IPS DF 6.9 (cell line): ENCODE data around the gene KDM5B.

Source experiments
- DNase-seq: peaks from one replicate; pipeline ENCODE4 v3.0.0-alpha.2; 2013; ENCODE audit warnings: low read depth, low spot score
- H3K27ac ChIP-seq: one replicate; pipeline ENCODE4 v1.5.1; 2013; ENCODE audit warnings: low read length, control low read depth
- H3K27me3 ChIP-seq: 2 replicates; pipeline ENCODE4 v1.6.1; 2013; ENCODE audit warnings: mild to moderate bottlenecking, low read length; ENCODE audit not compliant: control insufficient read depth, insufficient read depth
- H3K36me3 ChIP-seq: 2 replicates; pipeline ENCODE4 v1.6.1; 2013; ENCODE audit warnings: low read length; ENCODE audit not compliant: control insufficient read depth, insufficient read depth
- H3K4me1 ChIP-seq: 2 replicates; pipeline ENCODE4 v1.6.1; 2013; ENCODE audit warnings: low read length; ENCODE audit not compliant: control insufficient read depth, insufficient read depth
- H3K4me3 ChIP-seq: 2 replicates; pipeline ENCODE4 v1.5.1; 2013; ENCODE audit warnings: mild to moderate bottlenecking, low read length
- H3K9me3 ChIP-seq: 2 replicates; pipeline ENCODE4 v1.6.1; 2013; ENCODE audit warnings: low read length, inconsistent platforms; ENCODE audit not compliant: control insufficient read depth, insufficient read depth
- WGBS: extraction: QIAGEN DNeasy Blood & Tissue Kit; methylation state at CpG from one replicate; pipeline ENCODE4 v1.1.7; 2013; ENCODE audit warnings: mixed read lengths, missing lambda C conversion rate; ENCODE audit not compliant: insufficient read length, insufficient coverage; 5-methylcytosine and 5-hydroxymethylcytosine counted together

Gene KDM5B

GRCh38 chr1:202702088-202702487 is 106.1 kb downstream of the KDM5B start:
- Histone ChIP-seq H3K36me3 (no peaks in the 10 kb centered on the region), H3K9me3 (no peaks in the 10 kb centered on the region), H3K4me1 (no peaks in the 10 kb centered on the region), H3K27ac (no peak overlapping the region), H3K27me3 (no peaks in the 10 kb centered on the region), H3K4me3 (no peak overlapping the region)
- WGBS, result no CpG with 5 or more reads among the region's 5 CpGs
- DNase-seq, result no peak

GRCh38 chr1:202701200-202701599 is 107.0 kb downstream of the KDM5B start:
- Histone ChIP-seq H3K27me3 (no peaks in the 10 kb centered on the region), H3K4me1 (no peaks in the 10 kb centered on the region), H3K4me3 (no peak overlapping the region), H3K27ac (no peak overlapping the region), H3K36me3 (no peaks in the 10 kb centered on the region), H3K9me3 (no peaks in the 10 kb centered on the region)
- WGBS, result no CpG with 5 or more reads among the region's 3 CpGs
- no peak for DNase-seq

GRCh38 chr1:202700061-202700460 is 108.2 kb downstream of the KDM5B start:
- H3K36me3 ChIP-seq, result no peaks in the 10 kb centered on the region
- DNase-seq, result no peak
- no CpG with 5 or more reads among the region's 5 CpGs for WGBS
- no peaks in the 10 kb centered on the region for H3K27me3 ChIP-seq
- no peak overlapping the region for H3K4me3 ChIP-seq
- no peaks in the 10 kb centered on the region for H3K4me1 ChIP-seq
- H3K9me3 ChIP-seq, result no peaks in the 10 kb centered on the region
- H3K27ac ChIP-seq, result no peak overlapping the region

GRCh38 chr1:202698276-202698675 is 109.9 kb downstream of the KDM5B start:
- no peak for DNase-seq
- no peaks in the 10 kb centered on the region for H3K27me3 ChIP-seq

GRCh38 chr1:202697038-202697437 is 111.2 kb downstream of the KDM5B start:
- Histone ChIP-seq H3K27ac (no peak overlapping the region), H3K36me3 (no peaks in the 10 kb centered on the region), H3K4me1 (no peaks in the 10 kb centered on the region), H3K4me3 (no peak overlapping the region), H3K9me3 (no peaks in the 10 kb centered on the region), H3K27me3 (no peaks in the 10 kb centered on the region)
- no CpG with 5 or more reads among the region's 6 CpGs for WGBS
- no peak for DNase-seq

More at GRCh38 chr1:202698276-202698675, 109.9 kb downstream of the KDM5B start:
- Histone ChIP-seq H3K4me1 (no peaks in the 10 kb centered on the region), H3K9me3 (no peaks in the 10 kb centered on the region), H3K4me3 (no peak overlapping the region), H3K36me3 (no peaks in the 10 kb centered on the region), H3K27ac (no peak overlapping the region)
- WGBS, result no CpG with 5 or more reads among the region's 8 CpGs

GRCh38 chr1:202694314-202694713 is 113.9 kb downstream of the KDM5B start:
- DNase-seq, result no peak
- WGBS, result 100% methylated on average over 1 of the region's 5 CpGs
- H3K4me1 ChIP-seq, result no peaks in the 10 kb centered on the region
- no peaks in the 10 kb centered on the region for H3K27me3 ChIP-seq
- H3K9me3 ChIP-seq, result no peaks in the 10 kb centered on the region
- no peak overlapping the region for H3K27ac ChIP-seq
- H3K4me3 ChIP-seq, result no peak overlapping the region
- H3K36me3 ChIP-seq, result no peaks in the 10 kb centered on the region

GRCh38 chr1:202692959-202693555 is 115.2 kb downstream of the KDM5B start:
- Histone ChIP-seq H3K9me3 (no peaks in the 10 kb centered on the region), H3K4me1 (no peaks in the 10 kb centered on the region), H3K36me3 (no peaks in the 10 kb centered on the region), H3K4me3 (no peak overlapping the region), H3K27ac (no peak overlapping the region), H3K27me3 (no peaks in the 10 kb centered on the region)
- no CpG with 5 or more reads among the region's 3 CpGs for WGBS
- DNase-seq, result peak; percentile 83

GRCh38 chr1:202691816-202692215 is 116.4 kb downstream of the KDM5B start:
- WGBS, result no CpG with 5 or more reads among the region's 2 CpGs
- Histone ChIP-seq H3K9me3 (no peaks in the 10 kb centered on the region), H3K36me3 (no peaks in the 10 kb centered on the region), H3K27ac (no peak overlapping the region), H3K4me3 (no peak overlapping the region), H3K4me1 (no peaks in the 10 kb centered on the region), H3K27me3 (no peaks in the 10 kb centered on the region)
- no peak for DNase-seq

- no peaks in the 10 kb centered on the region; the same call in 1 of the 2 replicates for H3K4me1 ChIP-seq
- no CpG with 5 or more reads among the region's 9 CpGs for WGBS
- H3K27me3 ChIP-seq, result no peaks in the 10 kb centered on the region
Measured at GRCh38 chr1:202689493-202690342, 118.5 kb downstream of the KDM5B start.

GRCh38 chr1:202689082-202689481 is 119.1 kb downstream of the KDM5B start:
- Histone ChIP-seq H3K4me1 (no peaks in the 10 kb centered on the region; the same call in 1 of the 2 replicates), H3K27me3 (no peaks in the 10 kb centered on the region), H3K36me3 (no peaks in the 10 kb centered on the region), H3K27ac (no peak overlapping the region), H3K9me3 (no peaks in the 10 kb centered on the region), H3K4me3 (no peak overlapping the region)
- WGBS, result no CpG with 5 or more reads among the region's 3 CpGs
- DNase-seq, result no peak

More at GRCh38 chr1:202689493-202690342, 118.5 kb downstream of the KDM5B start:
- Histone ChIP-seq H3K36me3 (no peaks in the 10 kb centered on the region), H3K9me3 (no peaks in the 10 kb centered on the region), H3K27ac (no peak overlapping the region), H3K4me3 (no peak overlapping the region)
- DNase-seq, result no peak
